ENCODE measurements around the gene RDX.

DNA sequence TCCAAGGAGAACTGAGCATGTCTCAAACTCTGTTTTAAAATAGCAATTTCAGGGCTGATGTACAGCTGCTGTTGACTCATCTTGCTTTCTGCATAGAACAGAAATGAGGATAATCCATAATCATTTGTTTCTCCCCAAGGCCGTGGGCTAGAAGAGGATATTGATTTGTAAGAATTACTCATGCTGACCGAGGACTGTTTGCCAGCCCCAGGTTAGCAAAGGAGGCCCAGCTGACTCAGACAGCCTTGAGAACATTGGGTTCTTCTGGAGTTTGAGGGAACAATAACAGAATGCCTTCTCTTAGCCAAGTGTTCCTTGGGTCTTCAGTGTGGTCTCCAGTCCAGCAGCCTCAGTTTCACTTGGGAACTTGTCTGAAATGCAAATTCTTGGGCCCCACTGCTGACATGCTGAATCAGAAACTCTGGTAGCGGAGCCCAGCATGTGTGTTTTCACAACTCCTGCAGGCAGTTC lies 111.3 kb downstream of the RDX start:
- TF ChIP-seq RFX5 (IDR thresholded peaks at IDR 0.05; ENCODE audit: low read depth, low read length) (no peak), POLR2A (IDR thresholded peaks at IDR 0.05; ENCODE audit: low read depth, low read length) (no peak), RAD21 (IDR thresholded peaks at IDR 0.05; ENCODE audit: low read length) (no peak), RCOR1 (IDR thresholded peaks at IDR 0.05; ENCODE audit: insufficient replicate concordance, low read length) (no peak), NFE2L2 (IDR thresholded peaks at IDR 0.05; ENCODE audit: low read depth, low read length) (no peak), MAFK (IDR thresholded peaks at IDR 0.05; ENCODE audit: low read depth, low read length) (no peak)
- TF ChIP-seq, protein P1, sequence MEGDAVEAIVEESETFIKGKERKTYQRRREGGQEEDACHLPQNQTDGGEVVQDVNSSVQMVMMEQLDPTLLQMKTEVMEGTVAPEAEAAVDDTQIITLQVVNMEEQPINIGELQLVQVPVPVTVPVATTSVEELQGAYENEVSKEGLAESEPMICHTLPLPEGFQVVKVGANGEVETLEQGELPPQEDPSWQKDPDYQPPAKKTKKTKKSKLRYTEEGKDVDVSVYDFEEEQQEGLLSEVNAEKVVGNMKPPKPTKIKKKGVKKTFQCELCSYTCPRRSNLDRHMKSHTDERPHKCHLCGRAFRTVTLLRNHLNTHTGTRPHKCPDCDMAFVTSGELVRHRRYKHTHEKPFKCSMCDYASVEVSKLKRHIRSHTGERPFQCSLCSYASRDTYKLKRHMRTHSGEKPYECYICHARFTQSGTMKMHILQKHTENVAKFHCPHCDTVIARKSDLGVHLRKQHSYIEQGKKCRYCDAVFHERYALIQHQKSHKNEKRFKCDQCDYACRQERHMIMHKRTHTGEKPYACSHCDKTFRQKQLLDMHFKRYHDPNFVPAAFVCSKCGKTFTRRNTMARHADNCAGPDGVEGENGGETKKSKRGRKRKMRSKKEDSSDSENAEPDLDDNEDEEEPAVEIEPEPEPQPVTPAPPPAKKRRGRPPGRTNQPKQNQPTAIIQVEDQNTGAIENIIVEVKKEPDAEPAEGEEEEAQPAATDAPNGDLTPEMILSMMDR (conservative IDR thresholded peaks at IDR 0.05; ENCODE audit: low read depth, low read length), result no peak
- TF ChIP-seq, protein P2, sequence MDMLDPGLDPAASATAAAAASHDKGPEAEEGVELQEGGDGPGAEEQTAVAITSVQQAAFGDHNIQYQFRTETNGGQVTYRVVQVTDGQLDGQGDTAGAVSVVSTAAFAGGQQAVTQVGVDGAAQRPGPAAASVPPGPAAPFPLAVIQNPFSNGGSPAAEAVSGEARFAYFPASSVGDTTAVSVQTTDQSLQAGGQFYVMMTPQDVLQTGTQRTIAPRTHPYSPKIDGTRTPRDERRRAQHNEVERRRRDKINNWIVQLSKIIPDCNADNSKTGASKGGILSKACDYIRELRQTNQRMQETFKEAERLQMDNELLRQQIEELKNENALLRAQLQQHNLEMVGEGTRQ (IDR thresholded peaks at IDR 0.05; ENCODE audit: low read depth, low read length), result no peak
